ENCODE measurements around the gene JARID2.

DNA sequence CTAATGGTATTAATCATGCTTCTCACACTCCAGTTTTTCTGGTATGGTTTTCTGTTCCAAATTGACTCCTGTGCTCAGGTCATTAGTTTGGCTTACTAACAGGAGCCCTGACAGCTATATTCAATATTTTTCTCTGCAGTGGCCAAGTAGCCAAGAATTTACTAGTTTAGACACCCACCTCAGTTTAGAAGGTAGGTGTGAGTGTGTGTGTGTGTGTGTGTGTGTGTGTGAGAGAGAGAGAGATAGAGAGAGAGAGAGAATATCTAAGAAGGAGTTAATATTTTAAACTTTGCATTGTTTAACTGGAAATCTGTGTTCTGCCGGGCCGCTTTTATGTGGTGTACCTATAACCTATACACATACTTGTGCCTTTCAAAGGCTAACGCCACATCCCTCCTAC is 18.5 kb downstream of the JARID2 start:
- TF ChIP-seq GATA2 (IDR thresholded peaks at IDR 0.05; ENCODE audit: low read depth, low read length) (no peak), GATA3 (IDR thresholded peaks at IDR 0.05; ENCODE audit: low read depth, low read length) (no peak)

Measured in SH-SY5Y (cell line).